Right lobe of liver (tissue), 6 donors: ENCODE measurements around the gene RIC3. TPM values are rescaled to one million over a fixed set of nuclear protein-coding genes. Genes with fewer than 3 reads are reported as not detected.

ENCODE experiments used
- ATAC-seq, 4 donors: fragments of 200-7000 bp; cut with Tn5 transposase; one replicate each; pipeline ENCODE4 v1.9.1; 2020; ENCODE audit warnings: mild to moderate bottlenecking in 4 of 4, moderate library complexity in 4 of 4
- DNase-seq, 3 donors: peaks; one replicate each; pipeline ENCODE4 v3.0.0-alpha.2; 2020
- H3K27ac ChIP-seq, 3 donors: fragments of 200-600 bp; one replicate each; pipeline ENCODE4 v1.8.0; 2022
- H3K27me3 ChIP-seq, 2 donors: fragments of 200-600 bp; one replicate each; pipeline ENCODE4 v1.8.0; 2022
- H3K36me3 ChIP-seq, 4 donors: fragments of 200-600 bp; sonication (generic) in 1 of 4; one replicate each; pipeline versions ENCODE4 v1.5.1 to v1.8.0; 2017 to 2022; ENCODE audit warnings: control low read depth in 1 of 4
- H3K4me1 ChIP-seq, 4 donors: fragments of 200-600 bp; sonication (generic) in 1 of 4; one replicate each; pipeline versions ENCODE4 v1.5.1 to v1.8.0; 2017 to 2022; ENCODE audit warnings: control low read depth in 1 of 4
- H3K4me3 ChIP-seq, 3 donors: fragments of 200-600 bp; one replicate each; pipeline ENCODE4 v1.8.0; 2022
- H3K9me3 ChIP-seq, 4 donors: fragments of 200-600 bp; sonication (generic) in 1 of 4; one replicate each; pipeline versions ENCODE4 v1.5.1 to v1.8.0; 2017 to 2022; ENCODE audit warnings: control low read depth in 1 of 4
- POLR2A ChIP-seq: fragments of 450-650 bp; IDR thresholded peaks from one replicate; pipeline ENCODE4 v1.6.1; 2017; ENCODE audit warnings: antibody characterized with exemption, mild to moderate bottlenecking
- WGBS: methylation state at CpG from one replicate; pipeline ENCODE4 v1.1.6; 2018; ENCODE audit warnings: low coverage, low lambda C conversion rate; ENCODE audit not compliant: insufficient coverage; ENCODE audit errors: missing lambda C conversion rate; 5-methylcytosine and 5-hydroxymethylcytosine counted together
- intact Hi-C, 2 donors: fragments of 100-400 bp; cut with DNase I; formaldehyde crosslinking; loops; one replicate each; pipeline versions ENCODE4 v1.11.2 to v1.14.1; 2022
- total RNA-seq, 6 experiments: library from RNA; depleted of rRNA in 2 of 6; stranded (reverse); fragments of >200 nt in 2 of 6; fragmentation: NEBNext Ultra II Directional in 3 of 6; extraction: Animal tissue kit (Norgen Biotek cat#: 25700) in 3 of 6; gene quantifications; one replicate each; pipeline versions ENCODE4 v1.1.0 to v1.2.4, GENCODE V29; 2016 to 2023
- TF ChIP-seq, protein P1 (sequence below), 4 donors: fragments of 200-600 bp in 3 of 4; fragments of 450-650 bp in 1 of 4; IDR thresholded peaks; one replicate each; pipeline versions ENCODE4 v1.5.1 to v1.8.0; 2016 to 2022; ENCODE audit warnings: antibody characterized with exemption in 4 of 4, mild to moderate bottlenecking in 2 of 4
- donor health status: DM: no; HTN: yes; CAD: no.
- donor health status: DM: no; HTN: no; CAD: no.
- donor health status: DM: no; HTN: no; CAD: no.
- donor health status: DM: no; HTN: yes; CAD: no.
- donor health status: DM: no; HTN: yes; CAD: no.

Gene RIC3
- total RNA-seq, 6 experiments from 2014 or later: 1.4 to 7.3 (median 3.6) TPM

DNA sequence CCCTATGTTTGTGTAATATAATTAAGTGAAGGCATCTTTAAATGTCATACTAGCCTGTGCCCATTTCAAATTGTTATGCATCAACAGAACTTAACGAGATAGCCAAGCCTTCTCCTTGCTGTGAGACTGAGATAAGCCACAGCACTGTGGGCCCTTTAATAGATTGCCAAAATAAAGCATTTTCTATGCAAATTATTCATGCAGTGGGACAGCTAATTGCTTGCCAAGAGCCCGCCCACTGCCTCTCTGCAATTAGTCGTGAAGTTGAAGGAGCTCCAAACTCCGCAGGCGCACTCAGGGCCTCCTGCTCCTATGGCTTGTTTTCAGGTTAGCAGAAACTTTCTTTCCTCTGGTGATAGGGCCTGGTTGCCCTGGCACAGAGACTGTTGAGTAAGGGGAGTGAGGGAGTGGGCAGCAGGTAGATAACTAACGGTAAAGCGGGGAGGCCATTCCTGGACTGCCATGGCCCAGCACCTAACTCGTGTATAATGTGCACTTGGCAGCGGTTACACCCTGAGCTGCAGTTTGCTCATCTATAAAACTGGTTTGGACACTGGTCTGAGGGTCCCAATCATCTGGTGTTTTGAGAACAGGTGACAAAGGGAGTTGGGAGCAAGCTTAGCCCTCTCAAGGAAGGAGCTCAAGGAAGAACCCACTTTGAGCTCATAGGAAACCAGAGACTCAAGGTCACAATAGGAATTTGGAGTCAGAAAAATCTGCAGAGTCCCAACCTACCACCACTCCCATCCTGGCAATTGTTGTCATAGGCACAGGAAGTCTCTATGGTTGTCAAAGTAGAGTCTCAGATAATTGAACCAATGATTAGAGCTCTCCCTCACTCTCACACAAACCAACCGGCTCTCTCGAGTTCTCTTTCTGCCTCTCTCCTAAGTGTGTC is 33.9 kb upstream of the RIC3 start:
- intact Hi-C loops: no loop called here
- Histone ChIP-seq H3K27me3 (no peaks in the 10 kb centered on the region), H3K4me3 (no peak overlapping the region), H3K9me3 (no peaks in the 10 kb centered on the region), H3K36me3 (no peaks in the 10 kb centered on the region), H3K27ac (no peak overlapping the region), H3K4me1 (no peaks in the 10 kb centered on the region)
- no peak for ATAC-seq
- WGBS: 80% methylated on average over 8 of the region's 11 CpGs
- DNase-seq: no peak
- TF ChIP-seq, protein P1, sequence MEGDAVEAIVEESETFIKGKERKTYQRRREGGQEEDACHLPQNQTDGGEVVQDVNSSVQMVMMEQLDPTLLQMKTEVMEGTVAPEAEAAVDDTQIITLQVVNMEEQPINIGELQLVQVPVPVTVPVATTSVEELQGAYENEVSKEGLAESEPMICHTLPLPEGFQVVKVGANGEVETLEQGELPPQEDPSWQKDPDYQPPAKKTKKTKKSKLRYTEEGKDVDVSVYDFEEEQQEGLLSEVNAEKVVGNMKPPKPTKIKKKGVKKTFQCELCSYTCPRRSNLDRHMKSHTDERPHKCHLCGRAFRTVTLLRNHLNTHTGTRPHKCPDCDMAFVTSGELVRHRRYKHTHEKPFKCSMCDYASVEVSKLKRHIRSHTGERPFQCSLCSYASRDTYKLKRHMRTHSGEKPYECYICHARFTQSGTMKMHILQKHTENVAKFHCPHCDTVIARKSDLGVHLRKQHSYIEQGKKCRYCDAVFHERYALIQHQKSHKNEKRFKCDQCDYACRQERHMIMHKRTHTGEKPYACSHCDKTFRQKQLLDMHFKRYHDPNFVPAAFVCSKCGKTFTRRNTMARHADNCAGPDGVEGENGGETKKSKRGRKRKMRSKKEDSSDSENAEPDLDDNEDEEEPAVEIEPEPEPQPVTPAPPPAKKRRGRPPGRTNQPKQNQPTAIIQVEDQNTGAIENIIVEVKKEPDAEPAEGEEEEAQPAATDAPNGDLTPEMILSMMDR (IDR thresholded peaks at IDR 0.05): no peak
- no peak for TF ChIP-seq POLR2A

DNA sequence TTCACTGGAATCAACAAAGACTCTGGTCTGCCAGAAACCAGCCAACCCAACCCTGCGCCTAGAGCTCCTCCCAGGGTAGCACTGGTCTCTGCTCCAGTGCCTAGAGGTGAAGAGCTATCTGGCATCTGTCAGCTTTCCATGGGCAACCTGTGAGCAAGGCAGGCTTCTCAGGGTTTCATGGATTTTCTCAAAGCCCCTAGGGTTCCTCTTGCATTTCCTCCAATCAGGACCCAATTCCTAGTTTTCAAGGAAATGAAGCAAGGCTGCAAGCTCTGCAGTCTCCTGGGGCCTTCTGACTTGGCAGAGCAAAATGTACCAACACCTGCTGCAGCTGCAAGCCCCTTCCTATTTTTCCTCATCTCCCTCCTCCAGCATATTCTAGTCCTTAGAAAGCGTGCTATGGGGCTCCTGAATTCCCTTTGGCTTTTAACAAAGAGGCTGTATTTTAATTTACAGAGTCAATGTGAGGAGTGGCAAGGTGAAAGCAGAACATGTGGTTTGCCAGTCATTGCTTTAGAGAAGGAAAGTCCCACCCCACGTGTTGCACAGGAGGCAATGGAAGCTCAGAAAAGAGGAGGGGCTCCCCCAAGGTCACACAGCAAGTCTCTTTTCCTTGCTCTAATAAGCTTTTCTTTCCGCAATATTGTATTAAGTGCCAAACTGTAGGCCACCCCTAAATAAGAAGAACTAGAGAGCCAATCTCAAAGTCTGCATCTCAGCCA is 33.0 kb upstream of the RIC3 start:
- no peak for DNase-seq
- H3K4me3 ChIP-seq: no peak overlapping the region
- WGBS: 24% methylated on average over 3 of the region's 4 CpGs
- H3K27ac ChIP-seq: no peak overlapping the region
- ATAC-seq: peak in 1 of 4 donors; percentile 14
- intact Hi-C loops: no loop called here
- no peak for TF ChIP-seq POLR2A
- TF ChIP-seq, protein P1 (IDR thresholded peaks at IDR 0.05): no peak
- H3K27me3 ChIP-seq: no peaks in the 10 kb centered on the region
- H3K36me3 ChIP-seq: no peaks in the 10 kb centered on the region
- no peaks in the 10 kb centered on the region for H3K9me3 ChIP-seq
- H3K4me1 ChIP-seq: no peaks in the 10 kb centered on the region

DNA sequence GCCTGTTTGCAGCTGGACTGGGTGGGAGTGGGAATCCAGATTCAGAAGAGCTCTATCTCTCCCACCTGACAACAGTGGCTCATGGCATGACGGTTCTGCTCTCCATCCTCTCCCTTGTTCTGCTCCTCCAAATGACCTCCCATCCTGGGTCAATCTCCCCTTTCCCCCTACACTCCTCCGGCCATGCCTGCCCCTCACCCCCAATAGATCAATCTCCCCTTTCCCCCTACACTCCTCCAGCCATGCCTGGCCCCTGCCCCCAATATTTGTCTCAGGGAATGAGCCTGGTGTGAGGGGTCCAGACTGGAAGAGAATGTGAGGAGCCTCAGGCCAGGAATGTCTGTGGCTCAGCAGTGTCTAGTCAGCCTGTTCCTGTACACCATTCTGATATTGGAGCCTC is 30.9 kb upstream of the RIC3 start:
- Histone ChIP-seq H3K27me3 (no peaks in the 10 kb centered on the region), H3K27ac (no peak overlapping the region), H3K4me1 (no peaks in the 10 kb centered on the region), H3K36me3 (no peaks in the 10 kb centered on the region), H3K4me3 (no peak overlapping the region), H3K9me3 (no peaks in the 10 kb centered on the region)
- ATAC-seq (no peak), DNase-seq (no peak)
- 47% methylated on average over 2 of the region's 2 CpGs for WGBS
- intact Hi-C loops: no loop called here
- TF ChIP-seq POLR2A: no peak
- TF ChIP-seq, protein P1 (IDR thresholded peaks at IDR 0.05): no peak

DNA sequence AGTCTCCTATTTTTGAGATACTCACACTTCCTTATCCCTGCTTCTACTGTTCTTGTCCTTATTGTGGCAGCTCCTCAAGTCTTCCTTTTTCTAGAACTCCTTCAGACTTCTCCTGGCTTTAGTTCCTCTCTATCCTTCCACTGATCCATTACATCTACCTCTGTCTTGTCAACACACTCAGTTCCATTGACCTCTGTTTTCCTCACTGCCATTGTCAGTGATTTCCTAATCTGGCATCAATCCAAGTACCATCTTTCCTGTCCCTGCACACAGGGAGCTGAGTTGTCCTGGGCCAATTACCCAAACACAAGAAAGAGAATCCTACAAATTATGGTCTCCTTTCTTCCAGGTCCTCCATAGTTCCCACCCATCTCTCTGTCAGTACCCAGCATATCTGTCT is 27.9 kb upstream of the RIC3 start:
- Histone ChIP-seq H3K27ac (no peak overlapping the region), H3K4me3 (no peak overlapping the region), H3K4me1 (no peaks in the 10 kb centered on the region), H3K9me3 (no peaks in the 10 kb centered on the region), H3K36me3 (no peaks in the 10 kb centered on the region), H3K27me3 (no peaks in the 10 kb centered on the region)
- no peak for DNase-seq
- peak; percentile 44 to 70 (median 60) for ATAC-seq
- intact Hi-C loops: no loop called here
- TF ChIP-seq, protein P1 (IDR thresholded peaks at IDR 0.05): no peak
- TF ChIP-seq POLR2A: no peak
